PC-3 (cell line): ENCODE data around the gene MAP3K20. TPM values are rescaled to one million over a fixed set of nuclear protein-coding genes. Genes with fewer than 3 reads are reported as not detected.

Experiments used
- ATAC-seq: fragments of 200-7000 bp; cut with Tn5 transposase; 2 replicates; pipeline ENCODE4 v1.9.1; 2020; ENCODE audit warnings: mild to moderate bottlenecking, moderate library complexity
- BruUV-seq: library from RNA; stranded (reverse); fragments of 400-500 nt; replicated peaks from 2 replicates; lab custom pipeline; 2021; lab: Mats Ljungman, UMichigan
- CTCF ChIA-PET: fragments of 300-600 bp; sonication (Branson Sonifier 250); formaldehyde crosslinking; loops from one replicate; lab custom pipeline; 2022; ENCODE audit warnings: antibody characterized with exemption; lab: Charles Lee
- POLR2A ChIA-PET: fragments of 300-600 bp; sonication (Branson Sonifier 250); formaldehyde crosslinking; loops from one replicate; lab custom pipeline; 2022; ENCODE audit warnings: antibody characterized with exemption; ENCODE audit not compliant: unreplicated experiment; lab: Charles Lee
- DNase-seq: peaks from one replicate; pipeline ENCODE4 v3.0.0-alpha.2; 2015
- H2AFZ ChIP-seq: fragments of 300-600 bp; sonication (generic); 2 replicates; pipeline ENCODE4 v1.6.0; 2016; ENCODE audit warnings: antibody characterized with exemption, low read length
- H3F3A ChIP-seq: fragments of 300-600 bp; sonication (generic); one replicate; pipeline ENCODE4 v1.6.0; 2017; ENCODE audit warnings: antibody characterized with exemption, low read length, control low read depth, mild to moderate bottlenecking; ENCODE audit not compliant: unreplicated experiment
- H3K27ac ChIP-seq: fragments of 300-600 bp; sonication (generic); 2 replicates; pipeline ENCODE4 v1.5.1; 2016; ENCODE audit warnings: mild to moderate bottlenecking, low read length
- H3K27me3 ChIP-seq: fragments of 300-600 bp; sonication (generic); 2 replicates; pipeline ENCODE4 v1.6.1; 2016; ENCODE audit warnings: low read length, mixed read lengths
- H3K36me3 ChIP-seq: fragments of 300-600 bp; sonication (generic); 2 replicates; pipeline ENCODE4 v1.6.1; 2016; ENCODE audit warnings: low read depth, mixed run types, low read length, mixed read lengths
- H3K4me1 ChIP-seq: fragments of 300-600 bp; sonication (generic); 2 replicates; pipeline ENCODE4 v1.5.1; 2016; ENCODE audit warnings: low read length; ENCODE audit not compliant: insufficient read depth
- H3K4me2 ChIP-seq: fragments of 300-600 bp; sonication (generic); 2 replicates; pipeline ENCODE4 v1.6.0; 2016; ENCODE audit warnings: low read length
- H3K4me3 ChIP-seq: fragments of 300-600 bp; sonication (generic); 2 replicates; pipeline ENCODE4 v1.5.1; 2016; ENCODE audit warnings: mild to moderate bottlenecking, low read length, mixed read lengths
- H3K79me2 ChIP-seq: fragments of 300-600 bp; sonication (generic); 2 replicates; pipeline ENCODE4 v1.6.1; 2017; ENCODE audit warnings: low read length, mixed read lengths
- H3K9ac ChIP-seq: fragments of 300-600 bp; sonication (generic); 2 replicates; pipeline ENCODE4 v1.6.0; 2016; ENCODE audit warnings: mild to moderate bottlenecking, low read length
- H3K9me2 ChIP-seq: fragments of 300-600 bp; sonication (generic); replicated peaks from 2 replicates; pipeline ENCODE4 v1.6.1; 2016; ENCODE audit warnings: mixed run types, low read length, mixed read lengths
- H3K9me3 ChIP-seq: fragments of 300-600 bp; sonication (generic); 2 replicates; pipeline ENCODE4 v1.6.1; 2016; ENCODE audit warnings: low read length, mixed read lengths
- H4K20me1 ChIP-seq: fragments of 300-600 bp; sonication (generic); 2 replicates; pipeline ENCODE4 v1.6.1; 2016; ENCODE audit warnings: low read length, mixed read lengths
- CTCF ChIP-seq: fragments of 300-600 bp; sonication (generic); conservative IDR thresholded peaks from 2 replicates; pipeline ENCODE4 v1.5.1; 2017; ENCODE audit warnings: antibody characterized with exemption, low read depth, mild to moderate bottlenecking, low read length
- EZH2 ChIP-seq: fragments of 300-600 bp; sonication (generic); IDR thresholded peaks from one replicate; pipeline ENCODE4 v1.6.1; 2017; ENCODE audit warnings: antibody characterized with exemption, mild to moderate bottlenecking, low read length; ENCODE audit not compliant: unreplicated experiment
- EZH2phosphoT487 ChIP-seq: fragments of 300-600 bp; sonication (generic); IDR thresholded peaks from 2 replicates; pipeline ENCODE4 v1.6.1; 2018; ENCODE audit warnings: mild to moderate bottlenecking, antibody characterized with exemption, low read length, borderline replicate concordance
- intact Hi-C: fragments of 100-400 bp; cut with micrococcal nuclease; formaldehyde crosslinking; loops from 2 replicates; pipeline ENCODE4 v1.9.0; 2023
- total RNA-seq: library from RNA; depleted of rRNA; stranded (reverse); fragments of >200 nt; gene quantifications from 2 replicates; pipeline ENCODE4 v1.2.3, GENCODE V29; 2014

MAP3K20 gene
- total RNA-seq, 1 experiment from 2014 or later, result 29.8 TPM

DNA sequence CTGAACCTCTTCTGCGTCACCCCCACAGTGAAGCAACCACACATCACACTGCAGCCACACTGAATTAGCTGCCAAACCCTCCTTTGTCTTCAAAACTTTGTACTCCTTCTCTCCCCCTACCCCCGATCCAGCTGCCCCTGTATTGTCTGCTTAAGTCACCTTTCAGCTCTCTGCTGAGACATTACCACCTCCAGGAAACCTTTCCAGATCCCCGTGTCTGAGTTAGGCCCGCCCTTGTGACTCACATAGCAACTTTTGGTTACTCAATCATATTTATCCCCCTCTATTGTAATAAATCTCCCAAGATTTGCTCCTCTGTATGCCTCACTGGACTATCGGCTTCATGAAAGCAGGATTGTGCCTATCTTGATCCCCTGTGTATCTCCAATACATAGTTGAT, 196.2 kb downstream of the MAP3K20 start:
- H3K36me3 ChIP-seq, result no peaks in the 10 kb centered on the region
- no peak overlapping the region for H2AFZ ChIP-seq
- H3K4me3 ChIP-seq, result no peak overlapping the region
- DNase-seq (peak; percentile 74), ATAC-seq (peak; percentile 78)
- intact Hi-C loops, result no loop called here
- H3K4me1 ChIP-seq, result peaks cover 10% of the 10 kb centered on the region
- no peak overlapping the region for H3K9ac ChIP-seq
- no peaks in the 10 kb centered on the region for H3K79me2 ChIP-seq
- H3F3A ChIP-seq, result no peaks in the 10 kb centered on the region
- POLR2A ChIA-PET, result no interaction called here
- H3K9me2 ChIP-seq, result no peaks in the 10 kb centered on the region
- CTCF ChIA-PET, result no interaction called here
- H3K27me3 ChIP-seq, result no peaks in the 10 kb centered on the region
- no peak overlapping the region for H3K4me2 ChIP-seq
- BruUV-seq, result no TSS peak
- H3K9me3 ChIP-seq, result no peaks in the 10 kb centered on the region
- no peak for TF ChIP-seq CTCF
- TF ChIP-seq EZH2, result no peak
- no peak for TF ChIP-seq EZH2phosphoT487
- no peak overlapping the region for H3K27ac ChIP-seq
- no peaks in the 10 kb centered on the region for H4K20me1 ChIP-seq

DNA sequence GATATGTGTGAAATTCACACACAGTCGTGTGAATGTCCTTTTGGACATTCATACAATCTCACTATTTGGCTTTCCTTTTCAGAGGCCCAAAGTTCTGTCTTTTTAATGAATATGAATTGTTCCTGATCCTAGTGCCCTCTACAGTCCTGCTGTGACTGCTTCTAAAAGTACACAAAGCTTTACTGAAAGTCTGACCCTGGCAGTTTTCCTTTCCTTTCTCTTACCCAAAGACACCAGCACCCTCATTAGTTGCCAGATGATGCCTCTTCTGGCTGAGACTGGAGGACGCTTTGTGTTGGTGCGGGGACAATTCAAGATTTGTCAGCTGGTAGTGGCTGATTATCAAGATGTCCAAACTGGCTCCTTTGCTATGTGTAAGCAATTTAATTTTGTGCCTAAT, 197.2 kb downstream of the MAP3K20 start:
- no peak overlapping the region for H2AFZ ChIP-seq
- H3F3A ChIP-seq, result no peaks in the 10 kb centered on the region
- H3K4me3 ChIP-seq, result no peak overlapping the region
- no peaks in the 10 kb centered on the region for H3K36me3 ChIP-seq
- intact Hi-C loops, result no loop called here
- H4K20me1 ChIP-seq, result no peaks in the 10 kb centered on the region
- POLR2A ChIA-PET, result no interaction called here
- H3K27ac ChIP-seq, result no peak overlapping the region
- TF ChIP-seq CTCF (no peak; the same call in 1 of the 2 replicates), EZH2 (no peak), EZH2phosphoT487 (no peak)
- DNase-seq (no peak), ATAC-seq (no peak)
- H3K9me2 ChIP-seq, result no peaks in the 10 kb centered on the region
- no peak overlapping the region for H3K9ac ChIP-seq
- CTCF ChIA-PET, result interaction anchor here (0.6 kb wide), 2 partner anchors 14 to 52 kb away, joined by 4 to 6 read pairs; no protein-coding TSS in a partner anchor
- no peaks in the 10 kb centered on the region for H3K79me2 ChIP-seq
- H3K4me1 ChIP-seq, result peaks cover 10% of the 10 kb centered on the region
- H3K27me3 ChIP-seq, result no peaks in the 10 kb centered on the region
- H3K4me2 ChIP-seq, result no peak overlapping the region
- no TSS peak for BruUV-seq
- no peaks in the 10 kb centered on the region for H3K9me3 ChIP-seq

- no peak overlapping the region for H3K27ac ChIP-seq
- no peak overlapping the region for H3K4me3 ChIP-seq
- H3K79me2 ChIP-seq, result no peaks in the 10 kb centered on the region
- no peaks in the 10 kb centered on the region for H3K9me2 ChIP-seq
- BruUV-seq, result no TSS peak
- no peaks in the 10 kb centered on the region for H3F3A ChIP-seq
- ChIA-PET CTCF (no interaction called here), POLR2A (no interaction called here)
- no peaks in the 10 kb centered on the region for H3K9me3 ChIP-seq
- ATAC-seq (no peak), DNase-seq (no peak)
- intact Hi-C loops, result no loop called here
- no peaks in the 10 kb centered on the region for H3K27me3 ChIP-seq
- H3K4me1 ChIP-seq, result no peaks in the 10 kb centered on the region
- H3K4me2 ChIP-seq, result no peak overlapping the region
- no peaks in the 10 kb centered on the region for H3K36me3 ChIP-seq
- no peak overlapping the region for H3K9ac ChIP-seq
- no peak overlapping the region for H2AFZ ChIP-seq
- TF ChIP-seq EZH2phosphoT487, result no peak
- no peak for TF ChIP-seq EZH2
- no peak for TF ChIP-seq CTCF
- no peaks in the 10 kb centered on the region for H4K20me1 ChIP-seq
These were observed 203.3 kb downstream of the MAP3K20 start for GRCh38 chr2:173278794-173279526.
